Loucy (cell line): ENCODE results near the gene NKX2-4.

Experiments
- H2AFZ ChIP-seq: fragments of 200-600 bp; sonication (generic); 2 replicates; pipeline ENCODE4 v1.6.0; 2016; ENCODE audit warnings: antibody characterized with exemption, mild to moderate bottlenecking, low read length, moderate library complexity
- H3F3A ChIP-seq: fragments of 200-600 bp; 2 replicates; pipeline ENCODE4 v1.6.0; 2016; ENCODE audit warnings: antibody characterized with exemption, low read depth, mild to moderate bottlenecking
- H3K27me3 ChIP-seq: fragments of 200-600 bp; sonication (generic); 2 replicates; pipeline ENCODE4 v1.6.1; 2014; ENCODE audit warnings: low read length, mild to moderate bottlenecking; ENCODE audit not compliant: insufficient read depth, poor library complexity, severe bottlenecking
- H3K36me3 ChIP-seq: fragments of 200-600 bp; sonication (generic); 2 replicates; pipeline ENCODE4 v1.6.1; 2016; ENCODE audit warnings: low read length; ENCODE audit not compliant: insufficient read depth
- H3K4me1 ChIP-seq: fragments of 200-600 bp; sonication (generic); 2 replicates; pipeline ENCODE4 v1.5.1; 2014; ENCODE audit warnings: low read length, mild to moderate bottlenecking; ENCODE audit not compliant: insufficient read depth, poor library complexity, severe bottlenecking
- H3K4me2 ChIP-seq: fragments of 200-600 bp; sonication (generic); 2 replicates; pipeline ENCODE4 v1.6.0; 2014; ENCODE audit warnings: antibody characterized with exemption, low read length, low read depth, mild to moderate bottlenecking; ENCODE audit not compliant: poor library complexity, severe bottlenecking
- H3K4me3 ChIP-seq: fragments of 200-600 bp; sonication (generic); 2 replicates; pipeline ENCODE4 v1.5.1; 2014; ENCODE audit warnings: low read length, mild to moderate bottlenecking, mixed read lengths; ENCODE audit not compliant: poor library complexity, severe bottlenecking
- H3K79me2 ChIP-seq: fragments of 200-600 bp; sonication (generic); 2 replicates; pipeline ENCODE4 v1.6.1; 2014; ENCODE audit warnings: low read length; ENCODE audit not compliant: insufficient read depth
- H3K9ac ChIP-seq: fragments of 200-600 bp; sonication (generic); 2 replicates; pipeline ENCODE4 v1.6.0; 2014; ENCODE audit warnings: mild to moderate bottlenecking, low read depth, low read length, moderate library complexity; ENCODE audit not compliant: poor library complexity, severe bottlenecking
- H3K9me2 ChIP-seq: fragments of 200-600 bp; sonication (generic); replicated peaks from 2 replicates; pipeline ENCODE4 v1.6.1; 2016; ENCODE audit warnings: low read depth, low read length, mixed read lengths
- H3K9me3 ChIP-seq: fragments of 200-600 bp; sonication (generic); 2 replicates; pipeline ENCODE4 v1.6.1; 2014; ENCODE audit warnings: mild to moderate bottlenecking, antibody characterized with exemption, low read length, low read depth; ENCODE audit not compliant: insufficient read depth
- H4K20me1 ChIP-seq: fragments of 200-600 bp; sonication (generic); 2 replicates; pipeline ENCODE4 v1.6.0; 2014; ENCODE audit warnings: antibody characterized with exemption, low read length, mild to moderate bottlenecking; ENCODE audit not compliant: insufficient read depth, poor library complexity, severe bottlenecking
- CTCF ChIP-seq: fragments of 200-600 bp; sonication (generic); conservative IDR thresholded peaks from 2 replicates; pipeline ENCODE4 v1.5.1; 2014; ENCODE audit warnings: mild to moderate bottlenecking, antibody characterized with exemption, low read length
- EZH2phosphoT487 ChIP-seq: fragments of 200-600 bp; IDR thresholded peaks from 2 replicates; pipeline ENCODE4 v1.6.1; 2018; ENCODE audit warnings: antibody characterized with exemption, mild to moderate bottlenecking, moderate library complexity, borderline replicate concordance

The NKX2-4 gene

DNA sequence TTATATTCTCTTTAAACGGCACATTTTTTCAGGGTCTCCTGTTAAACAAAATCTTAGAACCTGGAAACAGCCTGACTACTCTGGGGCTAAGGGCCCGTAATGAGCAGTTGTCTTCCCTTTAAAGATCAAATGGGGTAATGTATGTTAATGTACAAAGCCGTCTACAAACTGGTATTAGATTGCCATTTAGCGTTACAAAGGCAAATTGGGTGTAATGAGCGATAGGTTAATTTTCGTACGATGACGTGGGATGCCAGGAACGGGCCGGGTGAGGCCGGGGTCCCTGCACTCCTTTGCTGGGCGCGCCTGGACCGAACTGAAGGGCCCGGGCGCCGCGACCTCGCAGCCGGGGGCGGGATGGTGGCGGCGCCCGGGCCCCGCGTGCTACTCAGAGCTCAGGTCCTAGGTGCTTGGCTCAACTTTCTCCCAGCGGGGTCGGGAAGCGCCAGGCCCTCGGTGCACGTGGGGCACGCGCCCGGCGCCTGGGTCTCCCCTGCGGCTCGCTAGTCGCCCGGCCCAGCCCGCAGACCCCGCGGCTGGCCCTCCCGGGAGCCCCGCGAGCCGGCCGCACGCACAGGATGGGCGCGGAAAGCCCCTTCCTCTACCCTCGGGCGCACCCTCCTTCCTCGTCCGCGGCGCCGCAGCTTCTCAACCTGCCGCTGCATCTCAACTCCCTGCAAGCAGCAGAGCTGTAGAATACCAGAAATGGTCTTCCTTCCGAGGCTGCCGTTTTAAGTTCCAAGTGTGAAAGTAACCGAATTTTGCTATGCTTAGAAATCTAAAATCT lies 5.9 kb downstream of the NKX2-4 start:
- no peaks in the 10 kb centered on the region for H3K27me3 ChIP-seq
- H3K9me2 ChIP-seq, result no peaks in the 10 kb centered on the region
- no peak for TF ChIP-seq CTCF
- TF ChIP-seq EZH2phosphoT487, result no peak
- H3K4me3 ChIP-seq, result no peak overlapping the region
- H3K4me2 ChIP-seq, result no peak overlapping the region
- no peak overlapping the region for H3K9ac ChIP-seq
- no peaks in the 10 kb centered on the region for H3K79me2 ChIP-seq
- H4K20me1 ChIP-seq, result no peaks in the 10 kb centered on the region
- no peaks in the 10 kb centered on the region for H3K9me3 ChIP-seq
- no peak overlapping the region for H2AFZ ChIP-seq
- peaks cover 38% of the 10 kb centered on the region for H3K36me3 ChIP-seq
- no peaks in the 10 kb centered on the region for H3K4me1 ChIP-seq
- H3F3A ChIP-seq, result no peaks in the 10 kb centered on the region

DNA sequence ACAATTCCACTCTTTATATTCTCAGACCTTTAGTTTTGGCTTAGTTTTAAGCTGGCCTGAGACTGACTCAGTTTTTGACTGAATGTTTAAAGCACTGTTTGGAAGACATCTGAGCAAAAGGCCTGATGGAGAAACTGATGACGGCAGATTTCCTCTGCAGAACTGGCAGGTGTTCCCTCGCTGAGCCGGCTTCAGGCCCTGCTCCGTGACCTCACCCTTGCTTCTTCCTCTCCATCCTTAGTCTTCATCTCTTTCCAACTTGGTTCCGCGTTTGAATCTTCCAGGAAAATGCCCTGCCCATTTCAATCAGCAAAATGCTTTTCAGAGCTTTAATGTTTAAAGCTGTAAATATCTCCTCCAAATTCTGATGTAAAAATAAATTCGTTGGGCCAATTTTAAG lies 6.6 kb downstream of the NKX2-4 start:
- no peaks in the 10 kb centered on the region for H3K27me3 ChIP-seq
- H3K9me2 ChIP-seq, result no peaks in the 10 kb centered on the region
- no peak overlapping the region for H3K9ac ChIP-seq
- no peak overlapping the region for H2AFZ ChIP-seq
- no peak overlapping the region for H3K4me2 ChIP-seq
- no peaks in the 10 kb centered on the region for H3F3A ChIP-seq
- H3K4me1 ChIP-seq, result no peaks in the 10 kb centered on the region
- TF ChIP-seq EZH2phosphoT487 (no peak), CTCF (no peak)
- no peaks in the 10 kb centered on the region for H4K20me1 ChIP-seq
- peaks cover 44% of the 10 kb centered on the region for H3K36me3 ChIP-seq
- H3K9me3 ChIP-seq, result no peaks in the 10 kb centered on the region
- no peaks in the 10 kb centered on the region for H3K79me2 ChIP-seq
- no peak overlapping the region for H3K4me3 ChIP-seq

- Histone ChIP-seq H3K27me3 (no peaks in the 10 kb centered on the region), H3K36me3 (peaks cover 57% of the 10 kb centered on the region), H3K9me2 (no peaks in the 10 kb centered on the region), H3K4me2 (no peak overlapping the region), H3K9me3 (no peaks in the 10 kb centered on the region), H2AFZ (no peak overlapping the region), H3K9ac (no peak overlapping the region), H3K79me2 (no peaks in the 10 kb centered on the region), H3K4me3 (no peak overlapping the region), H3K4me1 (no peaks in the 10 kb centered on the region), H4K20me1 (no peaks in the 10 kb centered on the region), H3F3A (no peaks in the 10 kb centered on the region)
- TF ChIP-seq EZH2phosphoT487 (no peak), CTCF (no peak)
Observed at GRCh38 chr20:21389368-21389767, 8.0 kb downstream of the NKX2-4 start.
